ENCODE measurements around the gene CEBPB. TPM values are rescaled to one million over a fixed set of nuclear protein-coding genes. Genes with fewer than 3 reads are reported as not detected.

CEBPB gene
- total and polyA plus RNA-seq, 4 donors = 5.3 to 8.3 (median 5.5) TPM

GRCh38 chr20:50186151-50186885, 4.3 kb upstream of the CEBPB start:
- no peaks in the 10 kb centered on the region for H3K9me3 ChIP-seq (ENCODE audit: control insufficient read depth, insufficient read depth, low read length)
- H3K27ac ChIP-seq (ENCODE audit: low read depth, low read length) = no peak overlapping the region
- peaks cover 3% of the 10 kb centered on the region for H3K27me3 ChIP-seq (ENCODE audit: control insufficient read depth, insufficient read depth, low read length)
- H3K36me3 ChIP-seq (ENCODE audit: control insufficient read depth, insufficient read depth, low read length) = no peaks in the 10 kb centered on the region
- 13% methylated on average over 14 of the region's 16 CpGs for WGBS (ENCODE audit: insufficient coverage)
- no peak overlapping the region for H3K4me3 ChIP-seq (ENCODE audit: low read depth, low read length)
- H3K4me1 ChIP-seq (ENCODE audit: control insufficient read depth, insufficient read depth, low read length) = peaks cover 12% of the 10 kb centered on the region
- DNase-seq (ENCODE audit: low read depth in 4 of 6, low spot score in 6 of 6) = peak in 4 of 6 donors; percentile 79 to 95 (median 87)

GRCh38 chr20:50186987-50187402, 3.6 kb upstream of the CEBPB start:
- H3K9me3 ChIP-seq (ENCODE audit: control insufficient read depth, insufficient read depth, low read length) = no peaks in the 10 kb centered on the region
- 73% methylated on average over 6 of the region's 8 CpGs for WGBS (ENCODE audit: insufficient coverage)
- H3K27me3 ChIP-seq (ENCODE audit: control insufficient read depth, insufficient read depth, low read length) = peaks cover 3% of the 10 kb centered on the region
- no peak overlapping the region for H3K27ac ChIP-seq (ENCODE audit: low read depth, low read length)
- DNase-seq (ENCODE audit: low read depth in 4 of 6, low spot score in 6 of 6) = no peak
- no peaks in the 10 kb centered on the region for H3K36me3 ChIP-seq (ENCODE audit: control insufficient read depth, insufficient read depth, low read length)
- H3K4me3 ChIP-seq (ENCODE audit: low read depth, low read length) = no peak overlapping the region
- H3K4me1 ChIP-seq (ENCODE audit: control insufficient read depth, insufficient read depth, low read length) = peaks cover 12% of the 10 kb centered on the region

- no peak overlapping the region for H3K4me3 ChIP-seq (ENCODE audit: low read depth, low read length)
- no peak for DNase-seq (ENCODE audit: low read depth in 4 of 6, low spot score in 6 of 6)
- 52% methylated on average over 7 of the region's 12 CpGs for WGBS (ENCODE audit: insufficient coverage)
- no peak overlapping the region for H3K27ac ChIP-seq (ENCODE audit: low read depth, low read length)
- H3K36me3 ChIP-seq (ENCODE audit: control insufficient read depth, insufficient read depth, low read length) = no peaks in the 10 kb centered on the region
- no peaks in the 10 kb centered on the region for H3K9me3 ChIP-seq (ENCODE audit: control insufficient read depth, insufficient read depth, low read length)
- peaks cover 6% of the 10 kb centered on the region for H3K27me3 ChIP-seq (ENCODE audit: control insufficient read depth, insufficient read depth, low read length)
- peaks cover 15% of the 10 kb centered on the region for H3K4me1 ChIP-seq (ENCODE audit: control insufficient read depth, insufficient read depth, low read length)
Measured at GRCh38 chr20:50187403-50188051, 3.1 kb upstream of the CEBPB start.

- Histone ChIP-seq H3K27me3 (ENCODE audit: control insufficient read depth, insufficient read depth, low read length) (peaks cover 13% of the 10 kb centered on the region), H3K9me3 (ENCODE audit: control insufficient read depth, insufficient read depth, low read length) (no peaks in the 10 kb centered on the region), H3K4me1 (ENCODE audit: control insufficient read depth, insufficient read depth, low read length) (peaks cover 22% of the 10 kb centered on the region), H3K4me3 (ENCODE audit: low read depth, low read length) (no peak overlapping the region), H3K36me3 (ENCODE audit: control insufficient read depth, insufficient read depth, low read length) (no peaks in the 10 kb centered on the region), H3K27ac (ENCODE audit: low read depth, low read length) (no peak overlapping the region)
- WGBS (ENCODE audit: insufficient coverage) = 93% methylated on average over 4 of the region's 6 CpGs
- no peak for DNase-seq (ENCODE audit: low read depth in 4 of 6, low spot score in 6 of 6)
Measured at GRCh38 chr20:50188287-50188688, 2.3 kb upstream of the CEBPB start.

GRCh38 chr20:50188879-50189680, 1.6 kb upstream of the CEBPB start:
- Histone ChIP-seq H3K9me3 (ENCODE audit: control insufficient read depth, insufficient read depth, low read length) (no peaks in the 10 kb centered on the region), H3K27ac (ENCODE audit: low read depth, low read length) (no peak overlapping the region), H3K36me3 (ENCODE audit: control insufficient read depth, insufficient read depth, low read length) (no peaks in the 10 kb centered on the region), H3K4me3 (ENCODE audit: low read depth, low read length) (no peak overlapping the region), H3K4me1 (ENCODE audit: control insufficient read depth, insufficient read depth, low read length) (peaks cover 30% of the 10 kb centered on the region), H3K27me3 (ENCODE audit: control insufficient read depth, insufficient read depth, low read length) (peaks cover 21% of the 10 kb centered on the region)
- DNase-seq (ENCODE audit: low read depth in 4 of 6, low spot score in 6 of 6) = no peak
- 87% methylated on average over 15 of the region's 18 CpGs for WGBS (ENCODE audit: insufficient coverage)

GRCh38 chr20:50189681-50190250, 864 bp upstream of the CEBPB start:
- Histone ChIP-seq H3K9me3 (ENCODE audit: control insufficient read depth, insufficient read depth, low read length) (no peaks in the 10 kb centered on the region), H3K27me3 (ENCODE audit: control insufficient read depth, insufficient read depth, low read length) (peaks cover 26% of the 10 kb centered on the region), H3K27ac (ENCODE audit: low read depth, low read length) (no peak overlapping the region), H3K36me3 (ENCODE audit: control insufficient read depth, insufficient read depth, low read length) (peaks cover 2% of the 10 kb centered on the region), H3K4me1 (ENCODE audit: control insufficient read depth, insufficient read depth, low read length) (peaks cover 34% of the 10 kb centered on the region), H3K4me3 (ENCODE audit: low read depth, low read length) (peak overlapping the region; percentile 44)
- 28% methylated on average over 28 of the region's 29 CpGs for WGBS (ENCODE audit: insufficient coverage)
- no peak for DNase-seq (ENCODE audit: low read depth in 4 of 6, low spot score in 6 of 6)

GRCh38 chr20:50191065-50191543, 474 bp downstream of the CEBPB start:
- peaks cover 2% of the 10 kb centered on the region for H3K36me3 ChIP-seq (ENCODE audit: control insufficient read depth, insufficient read depth, low read length)
- peak overlapping the region; percentile 60 for H3K4me3 ChIP-seq (ENCODE audit: low read depth, low read length)
- peak overlapping the region; percentile 71 for H3K27ac ChIP-seq (ENCODE audit: low read depth, low read length)
- 0% methylated on average over 69 of the region's 69 CpGs for WGBS (ENCODE audit: insufficient coverage)
- H3K9me3 ChIP-seq (ENCODE audit: control insufficient read depth, insufficient read depth, low read length) = no peaks in the 10 kb centered on the region
- peaks cover 29% of the 10 kb centered on the region for H3K27me3 ChIP-seq (ENCODE audit: control insufficient read depth, insufficient read depth, low read length)
- peaks cover 32% of the 10 kb centered on the region for H3K4me1 ChIP-seq (ENCODE audit: control insufficient read depth, insufficient read depth, low read length)
- no peak for DNase-seq (ENCODE audit: low read depth in 4 of 6, low spot score in 6 of 6)

GRCh38 chr20:50191544-50192363, 1.1 kb downstream of the CEBPB start:
- peaks cover 2% of the 10 kb centered on the region for H3K36me3 ChIP-seq (ENCODE audit: control insufficient read depth, insufficient read depth, low read length)
- WGBS (ENCODE audit: insufficient coverage) = under 1% methylated on average over 77 of the region's 96 CpGs
- peak overlapping the region; percentile 60 for H3K4me3 ChIP-seq (ENCODE audit: low read depth, low read length)
- peak in 2 of 6 donors; percentile 74 to 78 for DNase-seq (ENCODE audit: low read depth in 4 of 6, low spot score in 6 of 6)
- H3K27ac ChIP-seq (ENCODE audit: low read depth, low read length) = peak overlapping the region; percentile 82
- peaks cover 27% of the 10 kb centered on the region for H3K27me3 ChIP-seq (ENCODE audit: control insufficient read depth, insufficient read depth, low read length)
- H3K9me3 ChIP-seq (ENCODE audit: control insufficient read depth, insufficient read depth, low read length) = no peaks in the 10 kb centered on the region
- H3K4me1 ChIP-seq (ENCODE audit: control insufficient read depth, insufficient read depth, low read length) = peaks cover 28% of the 10 kb centered on the region

Data from spinal cord (tissue), 10 donors.